HepG2 (cell line): Measurements from ENCODE around the gene NAGS. TPM values are rescaled to one million over a fixed set of nuclear protein-coding genes. Genes with fewer than 3 reads are reported as not detected.

Experiments
- AFF4 ChIP-seq: sonication (generic); formaldehyde crosslinking; IDR thresholded peaks from 2 replicates; pipeline ENCODE4 v1.4.0; 2020; ENCODE audit warnings: missing genetic modification reagents
- BCLAF1 ChIP-seq: fragments of 450-650 bp; IDR thresholded peaks from 2 replicates; pipeline ENCODE4 v1.6.1; 2017; ENCODE audit warnings: mild to moderate bottlenecking
- DMTF1 ChIP-seq: sonication (generic); formaldehyde crosslinking; IDR thresholded peaks from 2 replicates; pipeline ENCODE4 v1.4.0; 2020; ENCODE audit warnings: mild to moderate bottlenecking, missing genetic modification reagents
- DNMT1 ChIP-seq: sonication (generic); formaldehyde crosslinking; IDR thresholded peaks from 2 replicates; pipeline ENCODE4 v1.5.1; 2020; ENCODE audit warnings: mild to moderate bottlenecking, missing genetic modification reagents
- EED ChIP-seq: sonication (generic); formaldehyde crosslinking; IDR thresholded peaks from 2 replicates; pipeline ENCODE4 v1.5.0; 2020; ENCODE audit warnings: mild to moderate bottlenecking, missing genetic modification reagents
- GABPA ChIP-seq, 2 experiments: IDR thresholded peaks; 2 replicates each; pipeline ENCODE4 v1.6.1; 2011 to 2016; ENCODE audit warnings: low read depth in 2 of 2, low read length in 1 of 2, missing biosample characterization in 1 of 2, missing genetic modification characterization in 1 of 2
- GLI4 ChIP-seq: sonication (generic); formaldehyde crosslinking; IDR thresholded peaks from 2 replicates; pipeline ENCODE4 v1.5.1; 2020; ENCODE audit warnings: missing genetic modification reagents, mild to moderate bottlenecking, moderate library complexity, borderline replicate concordance
- HOXD1 ChIP-seq: sonication (generic); formaldehyde crosslinking; IDR thresholded peaks from 2 replicates; pipeline ENCODE4 v1.5.0; 2020; ENCODE audit warnings: missing genetic modification reagents
- IRX3 ChIP-seq: sonication (generic); formaldehyde crosslinking; IDR thresholded peaks from 2 replicates; pipeline ENCODE4 v1.8.1; 2023; ENCODE audit warnings: mild to moderate bottlenecking, low read depth, missing genetic modification reagents, borderline replicate concordance
- NPAS2 ChIP-seq: sonication (generic); formaldehyde crosslinking; IDR thresholded peaks from 2 replicates; pipeline ENCODE4 v1.8.0; 2022; ENCODE audit warnings: mild to moderate bottlenecking, missing genetic modification reagents, borderline replicate concordance
- RAD21 ChIP-seq: fragments of 450-650 bp; formaldehyde crosslinking; IDR thresholded peaks from 2 replicates; pipeline ENCODE4 v1.5.0; 2020; ENCODE audit warnings: mild to moderate bottlenecking
- ZNF501 ChIP-seq: sonication (generic); formaldehyde crosslinking; IDR thresholded peaks from 2 replicates; pipeline ENCODE4 v1.5.1; 2020; ENCODE audit warnings: mild to moderate bottlenecking, moderate library complexity, missing genetic modification reagents
- ZNF503 ChIP-seq: sonication (generic); formaldehyde crosslinking; IDR thresholded peaks from 2 replicates; pipeline ENCODE4 v1.4.0; 2020; ENCODE audit warnings: missing genetic modification reagents
- ZNF549 ChIP-seq: sonication (generic); formaldehyde crosslinking; IDR thresholded peaks from 2 replicates; pipeline ENCODE4 v1.5.0; 2020; ENCODE audit warnings: missing genetic modification reagents
- ZNF598 ChIP-seq: sonication (generic); formaldehyde crosslinking; IDR thresholded peaks from 2 replicates; pipeline ENCODE4 v1.5.1; 2020; ENCODE audit warnings: mild to moderate bottlenecking, missing genetic modification reagents, borderline replicate concordance
- ZNF768 ChIP-seq: sonication (generic); formaldehyde crosslinking; IDR thresholded peaks from 2 replicates; pipeline ENCODE4 v1.4.0; 2020; ENCODE audit warnings: missing genetic modification reagents
- ZSCAN22 ChIP-seq: sonication (generic); formaldehyde crosslinking; IDR thresholded peaks from 2 replicates; pipeline ENCODE4 v1.4.0; 2020; ENCODE audit warnings: mild to moderate bottlenecking, missing genetic modification reagents
- polyA plus RNA-seq, 8 experiments: library from polyadenylated mRNA; depleted of rRNA in 3 of 8; stranded (reverse) in 7 of 8; unstranded in 1 of 8; fragments of >200 nt; fragmentation: Illumina TruSeq in 4 of 8; extraction: Trizol in 4 of 8; gene quantifications; 2 replicates each; pipeline versions ENCODE4 v1.2.1 to v1.2.3, GENCODE V29; 2011 to 2016; ENCODE audit warnings: low read depth in 4 of 8, missing spikeins in 1 of 8, mixed read lengths in 1 of 8; ENCODE audit not compliant: insufficient read depth in 1 of 8
- total RNA-seq, 5 experiments: library from RNA; depleted of rRNA; stranded (reverse); fragments of >200 nt; fragmentation: Illumina TruSeq; extraction: Trizol; gene quantifications; 2 replicates each; pipeline ENCODE4 v1.2.3, GENCODE V29; 2016; ENCODE audit warnings: low read depth in 1 of 5

NAGS gene
- total and polyA plus RNA-seq, 2 of the 13 experiments (the other 11 are each of a cell fraction or from before 2014, with no cell fraction given): 4.3 to 5.1 TPM

- no peak for TF ChIP-seq NPAS2 (CRISPR knock-in tag)
- peak; percentile 88 for TF ChIP-seq DNMT1 (CRISPR knock-in tag)
- TF ChIP-seq ZNF768 (CRISPR knock-in tag): peak; percentile 66; the same call in 1 of the 2 replicates
- TF ChIP-seq IRX3: no peak; the same call in 1 of the 2 replicates
- TF ChIP-seq ZNF549 (CRISPR knock-in tag): no peak; the same call in 1 of the 2 replicates
- TF ChIP-seq AFF4 (CRISPR knock-in tag): no peak
- TF ChIP-seq ZSCAN22 (CRISPR knock-in tag): no peak
- TF ChIP-seq ZNF503 (CRISPR knock-in tag): peak; percentile 99
- TF ChIP-seq DMTF1 (CRISPR knock-in tag): 0 out of 2 replicates have a peak, but pooled peaks have one; percentile 34
- TF ChIP-seq EED (CRISPR knock-in tag): no peak
- peak; percentile 95 for TF ChIP-seq HOXD1 (CRISPR knock-in tag)
- no peak for TF ChIP-seq BCLAF1
- TF ChIP-seq ZNF598 (CRISPR knock-in tag): peak; percentile 61; the same call in 1 of the 2 replicates
- TF ChIP-seq GLI4 (CRISPR knock-in tag): 0 out of 2 replicates have a peak, but pooled peaks have one; percentile 62
- peak; percentile 23; the same call in 1 of the 2 replicates for TF ChIP-seq GABPA (IDR thresholded peaks at IDR 0.05; ENCODE audit: low read depth, low read length)
- peak; percentile 42 for TF ChIP-seq GABPA (CRISPR knock-in tag; IDR thresholded peaks at IDR 0.05; ENCODE audit: low read depth)
- TF ChIP-seq RAD21 (CRISPR knock-in tag): peak; percentile 10; the same call in 1 of the 2 replicates
- peak; percentile 94 for TF ChIP-seq ZNF501 (CRISPR knock-in tag)
Observed at GRCh38 chr17:43983515-43984411, 20.7 kb upstream of the NAGS start (continued).
